NCI-H69 (cell line): ENCODE results near the gene RNF181.
A peak's percentile ranks its signal among the peaks of the same experiment; 100 is the strongest.
"Not testable (repeated sequence)": the region's sequence is repeated elsewhere in the genome, so short reads cannot be mapped to it uniquely, and the experiment has no call there.

Experiments used
- DNase-seq: peaks from one replicate; lab custom pipeline; 2025; lab: John Stamatoyannopoulos, UW

RNF181 gene

DNA sequence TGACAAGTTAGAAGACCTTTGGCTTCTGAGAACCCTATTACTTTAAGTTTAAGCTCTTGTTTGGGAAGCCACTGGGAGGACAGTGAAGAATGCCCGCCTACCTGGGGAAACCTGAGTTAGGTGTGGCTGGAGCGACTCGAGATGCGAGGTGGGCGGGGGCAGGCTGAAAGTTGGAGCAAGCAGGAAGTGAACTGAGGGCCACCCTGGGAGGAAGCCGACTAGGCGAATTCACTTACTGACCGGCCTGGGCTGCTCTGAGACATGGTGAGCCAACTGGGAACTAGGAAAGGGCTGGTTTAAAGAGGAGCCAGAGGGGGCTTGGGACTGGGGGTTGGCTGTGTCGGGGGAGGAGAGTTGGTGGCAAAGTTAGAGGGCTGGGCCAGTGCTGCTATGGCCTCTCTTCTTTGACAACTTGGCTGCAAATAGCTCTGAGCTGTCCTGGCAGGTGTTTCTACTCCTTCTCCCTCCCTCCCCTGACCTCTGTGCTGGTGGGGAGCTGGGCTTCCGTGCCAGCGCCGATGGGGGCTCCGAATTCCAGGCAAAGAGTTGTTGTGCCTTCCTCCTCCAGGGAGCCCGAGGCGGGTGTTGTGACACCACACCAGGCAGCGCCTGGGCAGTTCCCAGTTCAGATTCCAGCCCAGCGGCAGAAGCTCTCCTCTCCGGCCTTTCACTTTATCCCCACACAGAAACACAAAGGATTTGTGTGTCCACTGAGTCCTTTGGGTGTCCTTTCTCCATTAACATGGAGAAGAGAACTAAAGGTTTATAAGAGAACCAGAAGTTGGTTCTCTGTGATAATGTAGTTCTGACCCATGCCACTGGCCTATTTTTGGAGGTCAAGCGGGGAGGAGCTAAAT, 17.9 kb upstream of the RNF181 start, which contains the start of gene VAMP8:
Gene VAMP8 (plus strand): TSS at position 201 of the 857 bp plus-strand sequence. CDS start 61 bp downstream, at position 262.
- peak; percentile 58 for DNase-seq

DNA sequence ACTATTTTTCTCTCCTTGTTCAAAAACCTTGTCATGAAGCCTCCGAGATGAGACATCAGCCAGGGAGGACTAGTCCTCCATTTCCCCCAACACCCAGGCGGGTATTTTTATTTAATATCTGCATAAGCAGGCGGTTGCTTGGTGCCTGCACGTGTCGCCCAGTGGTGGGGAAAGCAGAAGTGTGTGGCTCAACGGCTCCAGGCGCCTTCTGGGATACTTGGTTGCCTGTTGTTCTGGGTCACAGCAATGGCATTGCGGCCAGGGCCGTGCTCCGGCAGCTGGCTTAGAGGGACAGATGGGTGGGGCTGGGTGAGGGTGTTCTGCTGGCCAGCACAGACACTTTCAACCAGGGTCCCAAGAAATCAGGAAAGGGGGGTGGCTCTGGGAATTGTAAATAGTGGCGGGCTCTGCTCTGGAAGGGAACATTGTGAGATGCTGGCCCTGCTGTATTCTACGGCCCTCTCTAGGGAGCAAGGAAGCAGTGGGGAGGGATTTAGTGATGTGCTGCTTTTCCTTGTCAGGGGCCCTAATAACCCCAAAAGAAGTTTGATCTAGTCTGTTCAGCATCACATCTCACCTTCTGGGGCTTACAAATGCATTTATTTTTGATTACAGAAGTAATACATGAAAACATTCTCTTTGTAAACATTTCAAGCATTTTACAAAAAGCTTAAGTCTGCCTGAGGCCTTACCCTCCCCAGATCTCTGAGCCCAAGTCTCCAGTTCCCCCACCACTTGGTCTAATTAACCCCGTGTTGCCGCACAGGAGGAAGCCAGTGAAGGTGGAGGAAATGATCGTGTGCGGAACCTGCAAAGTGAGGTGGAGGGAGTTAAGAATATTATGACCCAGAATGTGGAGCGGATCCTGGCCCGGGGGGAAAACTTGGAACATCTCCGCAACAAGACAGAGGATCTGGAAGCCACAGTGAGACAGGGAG, 17.0 kb upstream of the RNF181 start:
- DNase-seq = no peak

DNA sequence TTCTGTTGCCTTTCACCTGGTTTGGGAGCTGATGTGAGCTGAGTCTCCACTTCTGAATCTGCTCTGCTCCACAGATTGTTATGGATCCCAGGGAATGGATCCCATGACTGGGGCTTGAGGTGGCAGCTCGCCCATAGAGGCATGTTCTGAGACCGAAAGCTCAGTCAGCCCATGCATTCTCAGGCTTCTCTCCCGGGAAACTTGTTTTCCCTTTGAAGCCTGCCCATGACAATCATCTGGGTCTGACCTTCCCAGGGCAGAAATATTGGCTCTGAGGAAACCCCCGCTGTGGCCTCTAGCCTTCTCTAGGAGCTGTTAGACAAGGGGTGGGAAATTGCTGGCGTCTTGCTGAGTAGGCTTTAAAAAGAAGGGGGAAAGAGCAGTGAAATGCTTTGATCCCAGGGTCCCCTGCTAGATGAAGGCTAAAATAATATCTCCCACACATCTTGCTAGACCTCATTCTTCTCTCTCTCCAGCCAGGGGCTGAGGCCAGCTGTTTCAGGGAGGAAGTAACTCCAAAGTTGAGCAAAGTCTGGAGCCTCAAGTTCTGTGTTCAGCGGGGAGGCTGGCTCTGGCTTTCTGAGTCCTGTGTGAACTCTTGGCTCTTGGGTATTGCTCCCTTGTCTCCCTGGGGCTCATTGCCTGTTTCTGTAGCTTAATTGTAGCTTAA, 16.1 kb upstream of the RNF181 start:
- no peak for DNase-seq

DNA sequence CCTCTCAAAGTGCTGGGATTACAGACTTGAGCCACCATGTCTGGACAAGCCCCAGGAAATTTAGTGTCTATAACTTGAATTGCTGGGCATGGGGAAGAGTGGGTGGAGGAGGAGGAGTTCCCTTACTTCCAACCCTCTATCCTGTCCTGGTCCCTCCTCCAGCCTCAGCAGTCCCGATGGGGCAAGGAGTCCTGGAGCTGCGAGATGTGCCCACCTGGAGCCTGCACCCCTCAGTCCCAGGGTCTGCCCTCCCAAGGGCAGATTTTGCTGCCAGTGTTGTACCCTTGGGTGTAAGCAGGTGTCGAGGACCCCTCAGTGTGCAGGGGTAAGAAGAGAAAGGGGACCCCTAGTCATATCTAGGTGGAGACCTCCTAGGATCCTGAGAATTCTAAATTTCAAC, 15.3 kb upstream of the RNF181 start:
- no peak for DNase-seq

DNA sequence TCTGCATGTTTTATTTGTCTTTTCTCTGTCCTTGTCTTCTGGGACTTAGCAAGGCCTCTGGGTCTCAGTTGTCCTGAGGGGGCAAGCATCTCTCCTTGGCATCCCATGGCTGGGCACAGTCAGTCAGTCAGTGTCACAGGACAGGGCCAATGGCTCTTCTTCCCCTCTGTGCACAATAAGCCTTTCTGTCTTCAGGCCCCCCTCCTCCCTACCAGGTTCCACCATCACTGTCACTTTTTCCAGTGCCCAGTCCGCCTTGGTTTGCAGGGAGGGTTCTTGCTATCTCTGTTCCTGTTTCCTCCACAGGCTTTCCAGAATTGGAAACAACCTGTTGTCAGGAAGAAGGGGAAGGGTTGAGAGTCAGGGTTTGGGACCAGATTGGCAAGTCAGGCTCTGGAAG, 13.1 kb upstream of the RNF181 start:
- DNase-seq = no peak

DNA sequence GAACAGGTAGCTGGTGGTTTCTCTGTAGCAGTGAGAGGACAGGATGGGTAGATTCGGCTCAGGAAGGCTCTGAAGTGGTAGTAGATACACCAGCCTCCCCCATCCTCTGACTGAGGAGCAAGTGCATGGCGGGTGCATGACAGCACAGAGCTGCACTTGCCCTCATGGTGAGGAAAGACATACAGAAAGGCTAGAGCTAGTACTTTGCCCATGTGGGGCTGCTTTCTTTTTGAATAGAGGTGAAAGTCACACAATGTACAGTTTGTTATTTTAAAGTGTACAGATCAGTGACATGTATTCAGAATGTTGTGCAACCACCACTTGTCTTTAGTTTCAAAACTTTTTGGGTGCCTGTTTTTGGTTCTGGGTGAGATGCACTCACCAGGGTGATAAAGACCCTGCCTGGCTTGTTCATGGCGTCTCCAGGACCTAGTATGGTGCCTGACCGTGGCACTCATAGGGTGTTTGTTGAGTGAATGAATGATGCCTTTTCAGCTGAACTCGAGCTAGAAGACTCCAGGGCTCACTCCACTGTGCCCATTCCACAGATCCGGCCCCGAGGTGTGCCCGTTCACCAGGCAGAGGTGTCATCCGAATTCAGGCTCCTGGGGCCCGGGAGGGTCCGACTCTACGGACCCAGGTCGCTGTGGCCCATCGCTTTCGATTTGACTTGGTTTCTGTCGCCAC, 11.7 kb upstream of the RNF181 start:
- no peak for DNase-seq

DNA sequence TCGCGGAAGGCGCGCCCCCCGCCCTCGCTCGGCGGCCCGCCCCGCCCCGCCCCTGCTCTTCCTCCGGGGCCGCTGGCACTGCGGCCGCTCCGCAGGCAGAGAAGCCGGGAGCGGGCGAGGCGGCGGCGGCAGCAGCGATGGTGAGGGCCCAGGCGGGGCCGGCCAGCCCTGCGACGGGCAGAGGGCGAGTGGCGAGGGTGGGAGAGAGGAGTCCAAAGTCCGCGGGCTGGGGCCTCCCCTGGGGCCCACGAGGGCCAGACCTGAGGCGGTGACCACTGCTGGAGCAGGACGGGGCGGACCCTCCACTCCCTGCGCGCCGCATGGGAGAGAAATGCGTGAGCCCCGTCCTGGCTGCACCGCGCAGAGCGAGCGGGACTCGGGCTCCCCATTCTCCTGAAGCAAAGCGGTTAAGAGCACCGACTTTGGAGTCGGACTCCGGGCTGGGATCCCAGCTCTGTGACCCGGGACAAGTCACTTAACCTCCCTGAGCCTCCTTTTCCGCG, 11.1 kb upstream of the RNF181 start, which contains the start of gene VAMP5:
Gene VAMP5 (plus strand): TSS at position 78 of the 503 bp plus-strand sequence. CDS start 60 bp downstream, at position 138.
- no peak for DNase-seq

DNA sequence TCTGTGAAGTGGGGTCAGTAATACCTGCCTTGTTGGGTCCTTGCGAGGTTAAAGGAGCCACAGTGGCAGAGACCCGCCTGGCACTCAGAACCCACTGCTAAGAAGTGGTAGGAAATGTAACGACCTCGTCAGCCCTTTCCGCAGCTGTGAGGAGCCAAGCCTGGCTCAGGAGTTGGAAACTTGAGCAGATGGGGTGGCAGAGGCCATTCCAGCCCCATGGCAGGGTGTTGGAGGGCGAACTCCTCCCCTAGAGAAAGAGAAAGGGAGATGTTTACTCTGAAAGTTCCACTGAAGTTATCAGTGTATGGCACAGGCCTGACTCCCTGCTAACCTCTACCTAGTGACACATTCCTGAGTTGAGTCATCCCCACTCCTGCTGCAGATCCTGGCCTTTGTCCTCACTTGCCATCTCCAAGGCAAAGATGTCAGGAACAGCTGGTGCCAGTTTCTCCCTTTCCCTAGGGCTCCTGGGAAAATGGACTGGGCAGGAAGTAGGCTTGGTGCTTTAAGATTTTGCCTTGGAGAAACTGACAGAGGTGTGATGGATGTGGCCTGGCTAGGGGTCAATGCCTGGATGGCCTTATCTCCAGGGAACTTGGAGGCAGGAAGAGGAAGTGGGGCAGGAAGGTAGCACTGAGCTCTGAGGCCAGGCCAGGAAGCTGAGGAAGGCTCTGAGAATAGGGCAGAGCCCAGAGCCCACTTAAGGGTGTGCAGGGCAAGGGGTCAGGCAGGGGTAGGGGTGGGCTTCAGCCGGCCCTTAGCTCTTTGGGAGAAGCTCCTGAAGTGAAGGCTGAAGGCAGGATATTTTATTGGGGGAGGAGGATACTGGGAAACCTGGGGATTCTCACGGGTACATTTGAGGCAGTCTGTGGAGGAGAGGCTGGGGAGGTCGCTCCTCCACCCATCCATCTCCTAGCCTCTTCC, 10.4 kb upstream of the RNF181 start:
- peak; percentile 48 for DNase-seq

DNA sequence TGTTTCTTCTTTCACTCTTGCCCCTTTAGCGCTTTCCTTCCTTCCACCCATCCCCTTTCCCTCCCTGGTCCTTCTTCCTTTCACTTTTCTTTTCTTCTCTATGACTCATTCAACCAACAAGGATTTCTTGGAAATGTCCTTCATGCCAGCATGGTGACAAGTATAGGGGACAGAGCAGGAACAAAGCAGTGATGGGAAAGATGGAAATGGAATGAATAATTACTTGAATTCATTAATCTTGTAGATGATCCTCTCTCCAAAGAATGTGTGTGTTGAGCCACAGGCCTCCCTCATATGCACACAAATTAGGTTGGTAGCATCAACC, 9.8 kb upstream of the RNF181 start:
- DNase-seq = no peak

DNA sequence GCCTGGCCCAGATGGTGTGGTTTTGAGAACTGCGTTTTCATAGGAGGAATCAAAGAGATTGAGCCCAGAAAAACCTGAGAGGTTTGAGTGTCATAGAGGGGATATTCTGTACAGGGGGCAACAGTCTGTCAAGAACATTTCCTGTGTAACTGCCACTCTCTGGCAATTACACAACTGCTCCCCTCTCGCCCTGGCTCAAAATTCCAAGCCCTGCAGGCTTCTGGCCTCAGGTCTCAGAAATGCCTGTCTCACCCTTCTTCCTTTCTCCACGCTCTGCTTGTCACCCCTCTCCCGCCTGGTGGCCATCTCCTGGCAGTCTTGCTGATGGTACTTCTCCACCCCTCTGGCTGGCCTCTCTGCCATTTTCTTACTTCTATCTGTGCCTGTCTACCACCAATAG, 7.3 kb upstream of the RNF181 start:
- no peak for DNase-seq

DNA sequence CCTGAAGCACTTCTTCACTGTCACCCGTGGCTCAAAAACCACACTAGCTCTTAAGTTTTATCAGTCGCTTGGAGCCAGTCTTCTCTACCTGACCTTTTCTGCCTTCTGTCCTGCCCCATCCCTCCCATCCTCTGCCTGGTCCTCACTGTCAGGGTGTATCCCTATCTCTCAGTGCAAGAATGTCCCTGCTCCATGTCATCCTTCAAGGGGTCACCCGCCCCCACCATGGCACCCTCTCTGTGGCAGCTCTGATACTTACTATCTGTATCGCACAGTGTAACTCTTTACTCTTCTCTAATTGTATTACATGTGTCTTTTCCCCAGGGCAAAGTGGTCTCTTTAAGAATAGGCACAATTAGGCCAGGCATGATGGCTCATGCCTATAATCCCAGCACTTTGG, 6.9 kb upstream of the RNF181 start:
- DNase-seq = no peak

DNA sequence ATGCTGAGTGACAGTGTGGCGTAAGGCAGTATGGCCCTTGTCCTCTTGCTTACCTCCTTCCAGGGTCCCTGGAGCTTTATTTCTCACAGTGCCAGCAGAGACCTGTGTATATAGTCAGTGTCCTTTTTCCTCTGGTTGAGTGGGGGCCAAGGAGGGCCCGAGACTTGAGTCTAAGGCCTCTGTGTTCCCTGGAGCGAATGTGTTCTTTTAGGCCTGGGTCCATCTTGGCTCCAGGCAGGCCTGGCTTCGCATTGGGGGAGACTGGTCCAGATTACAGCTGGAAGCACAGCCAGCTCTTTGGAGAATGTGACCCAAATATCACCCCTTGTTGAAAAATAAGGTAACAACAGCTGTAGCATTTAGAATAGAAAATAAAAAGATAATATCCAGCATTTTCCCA, 6.4 kb upstream of the RNF181 start:
- DNase-seq = no peak

DNA sequence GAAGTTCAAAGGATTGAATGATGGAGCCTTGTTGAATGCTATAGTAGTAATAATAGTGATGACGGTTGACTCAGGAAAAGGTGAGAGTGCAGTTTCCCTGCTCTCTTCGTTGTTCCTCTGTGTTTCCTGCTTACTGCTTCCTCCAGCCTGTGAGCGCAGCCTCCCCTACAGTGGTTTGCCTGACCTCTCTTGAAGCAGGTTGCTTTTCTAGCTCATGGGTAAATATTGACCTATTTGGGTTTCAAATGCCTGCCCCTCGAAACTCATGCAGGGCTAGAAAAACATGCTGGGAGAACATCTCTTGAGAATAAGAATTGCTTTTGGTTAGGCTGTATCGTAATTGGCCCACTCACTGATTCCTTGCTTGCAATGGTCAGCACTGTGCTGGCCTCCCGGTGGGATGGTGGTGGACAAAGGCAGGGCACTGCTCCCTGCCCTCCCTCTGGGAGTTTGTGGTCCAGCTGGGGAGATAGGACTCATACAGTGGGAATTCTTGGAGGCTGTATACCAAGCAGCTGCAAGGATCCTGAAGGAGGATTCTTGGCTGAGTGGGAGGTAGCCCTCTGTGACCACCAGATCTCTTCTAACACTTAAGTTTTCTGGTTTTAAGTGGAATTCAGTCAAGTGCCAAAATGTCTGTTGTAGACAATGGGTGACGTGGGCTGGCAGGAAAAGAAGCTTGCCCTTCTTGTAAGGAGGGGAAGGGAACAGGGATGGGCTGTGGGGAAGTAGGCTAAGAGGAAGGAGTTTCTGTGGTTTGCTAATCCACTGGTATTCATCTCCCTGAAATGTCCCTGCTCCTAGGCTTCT, 5.4 kb upstream of the RNF181 start:
- peak; percentile 28 for DNase-seq

DNA sequence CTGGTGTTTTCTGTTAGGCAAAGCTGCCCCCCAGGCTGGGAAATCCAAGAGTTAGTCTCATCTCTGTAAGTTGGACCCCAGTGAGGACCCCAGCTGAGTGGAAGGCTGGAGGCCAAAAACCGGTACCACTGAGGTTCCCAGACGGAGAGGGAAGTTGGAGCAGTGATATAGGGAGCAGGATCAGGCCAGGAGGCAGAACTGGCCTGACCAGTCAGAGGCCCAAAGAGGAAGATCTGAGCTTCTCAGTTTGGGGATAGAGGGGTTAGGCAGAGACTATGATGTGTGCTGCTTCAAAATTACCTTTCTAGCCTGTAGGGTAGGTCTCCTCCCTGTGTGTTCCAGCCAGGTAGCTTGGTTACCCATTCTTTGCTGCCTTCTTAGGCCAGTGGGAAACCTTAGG, 4.6 kb upstream of the RNF181 start:
- no peak for DNase-seq

DNA sequence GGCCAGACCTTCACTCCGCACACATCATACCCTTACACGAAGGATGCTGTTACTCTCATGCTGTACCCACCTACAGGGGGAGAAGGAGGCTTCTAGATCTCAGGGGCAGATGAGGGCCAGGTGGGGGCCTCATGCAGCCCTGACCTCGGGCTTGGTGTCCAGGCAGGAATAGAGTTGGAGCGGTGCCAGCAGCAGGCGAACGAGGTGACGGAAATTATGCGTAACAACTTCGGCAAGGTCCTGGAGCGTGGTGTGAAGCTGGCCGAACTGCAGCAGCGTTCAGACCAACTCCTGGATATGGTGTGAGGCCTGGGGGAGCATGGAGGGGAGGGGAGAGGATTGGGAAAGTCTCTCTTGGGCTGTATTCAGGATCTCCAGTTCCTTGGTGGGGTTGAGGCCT, 4.0 kb upstream of the RNF181 start:
- no peak for DNase-seq

DNA sequence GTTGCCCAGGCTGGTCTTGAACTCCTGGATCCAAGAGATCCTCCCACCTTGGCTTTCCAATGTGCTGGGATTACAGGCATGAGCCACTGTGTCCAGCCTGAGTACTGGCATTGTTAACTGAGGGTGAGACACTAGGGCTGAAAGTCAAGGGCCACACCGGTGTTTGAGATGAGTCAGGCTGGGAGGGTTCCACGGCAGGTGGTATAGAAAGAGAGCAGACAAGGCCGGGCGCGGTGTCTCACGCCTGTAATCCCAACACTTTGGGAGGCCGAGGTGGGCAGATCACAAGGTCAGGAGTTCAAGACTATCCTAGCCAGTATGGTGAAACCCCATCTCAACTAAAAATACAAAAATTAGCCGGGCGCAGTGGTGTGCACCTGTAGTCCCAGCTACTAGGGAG, 3.2 kb upstream of the RNF181 start:
- DNase-seq = not testable (repeated sequence)

DNA sequence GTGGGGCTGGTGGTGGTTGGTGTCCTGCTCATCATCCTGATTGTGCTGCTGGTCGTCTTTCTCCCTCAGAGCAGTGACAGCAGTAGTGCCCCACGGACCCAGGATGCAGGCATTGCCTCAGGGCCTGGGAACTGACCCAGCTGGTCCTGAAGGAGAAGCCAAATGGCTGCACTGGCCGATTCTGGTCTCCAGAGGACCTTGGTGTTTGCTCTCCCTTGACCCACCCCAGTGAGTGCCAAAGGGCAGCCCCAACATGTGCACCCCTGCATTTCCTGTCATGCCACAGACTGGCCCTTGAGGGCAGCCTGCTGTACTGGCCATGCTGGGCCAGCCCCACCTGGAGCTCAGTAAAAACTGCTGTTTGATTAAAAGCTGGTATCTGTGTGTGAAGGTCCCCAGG, 2.5 kb upstream of the RNF181 start:
- DNase-seq = no peak

DNA sequence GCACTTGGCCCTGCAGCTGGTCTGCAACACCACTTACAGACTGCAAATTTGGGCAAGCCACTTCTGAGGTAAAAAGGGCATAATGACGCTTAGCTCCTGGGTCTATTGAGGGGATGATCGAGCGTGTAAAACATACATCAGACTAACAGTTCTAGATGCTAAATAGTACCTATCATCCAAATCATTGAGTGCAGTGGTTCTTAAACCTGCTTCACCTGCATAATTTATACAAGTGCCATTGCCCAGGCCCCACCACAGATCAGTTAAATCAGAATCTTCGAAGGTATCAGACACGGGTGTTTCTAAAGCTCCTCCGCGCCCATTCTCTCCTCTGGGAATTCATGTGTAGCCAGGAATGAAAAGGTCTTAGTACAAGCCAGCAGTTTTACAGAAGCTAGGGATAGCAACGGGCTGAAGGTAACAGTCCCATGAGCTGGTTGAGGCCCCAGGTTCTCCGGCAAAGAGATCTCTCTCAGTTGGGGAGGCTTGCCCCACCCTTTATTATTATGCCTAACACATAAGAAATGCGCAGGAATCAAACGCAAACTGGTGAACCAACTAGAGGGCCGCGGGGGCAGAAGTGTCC, 737 bp upstream of the RNF181 start:
- peak; percentile 46 for DNase-seq

DNA sequence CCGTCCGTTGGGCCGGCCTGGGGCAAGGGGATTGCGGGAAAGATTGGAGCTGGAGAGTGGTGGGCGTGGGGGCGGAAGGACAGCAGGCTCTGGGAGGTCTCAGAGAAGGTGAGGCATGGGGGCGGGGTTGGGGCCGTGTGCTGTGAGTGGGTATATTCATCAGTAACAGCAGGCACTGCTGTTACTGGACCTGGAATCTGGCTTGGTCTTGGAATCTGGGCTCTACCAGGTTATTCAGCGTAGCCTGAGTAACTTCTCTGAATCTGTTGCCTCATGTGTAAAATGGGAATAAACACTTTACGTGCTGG, 435 bp downstream of the RNF181 start:
- no peak for DNase-seq
